ENCODE measurements around the gene GABRG3. TPM values are rescaled to one million over a fixed set of nuclear protein-coding genes. Genes with fewer than 3 reads are reported as not detected.

The GABRG3 gene
- total and polyA plus RNA-seq, 2 donors from 2014 or later: not detected

DNA sequence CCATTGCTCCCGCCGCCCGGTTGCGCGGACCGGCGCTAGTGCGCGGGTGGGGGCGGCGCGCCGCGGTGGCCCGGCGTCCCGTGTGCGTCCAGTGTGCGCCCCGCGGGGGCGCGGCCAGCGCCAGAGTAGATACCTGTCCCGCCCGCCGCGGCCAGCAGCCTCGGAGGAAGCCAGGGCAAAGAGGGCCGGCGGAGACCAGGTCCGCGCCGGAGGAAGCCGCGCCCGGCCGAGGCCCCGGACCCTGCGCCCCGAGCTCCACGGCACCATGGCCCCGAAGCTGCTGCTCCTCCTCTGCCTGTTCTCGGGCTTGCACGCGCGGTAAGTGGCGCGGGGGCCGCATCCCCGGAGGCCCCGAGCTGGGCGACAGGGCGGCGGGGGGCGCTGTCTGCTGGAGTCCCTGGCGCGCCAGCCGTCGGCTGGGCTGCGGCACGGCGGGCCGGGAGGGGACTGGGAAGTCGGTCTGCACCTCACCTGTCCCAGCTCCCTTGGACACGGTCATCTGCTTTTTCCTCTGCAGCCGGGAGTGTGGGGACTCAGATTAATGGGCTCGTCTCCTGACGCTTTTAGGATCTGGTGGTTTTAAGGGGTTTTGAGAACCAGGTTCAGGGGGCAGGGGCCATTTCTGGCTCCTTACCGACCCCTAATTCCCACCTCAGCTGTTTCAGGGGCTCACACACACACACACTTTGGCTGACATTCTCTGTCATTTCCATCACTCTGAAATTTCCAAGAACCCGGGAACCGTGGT, 464 bp downstream of the GABRG3 start:
- peaks cover 3% of the 10 kb centered on the region for H3K27me3 ChIP-seq (ENCODE audit: control insufficient read depth, insufficient read depth, low read length)
- intact Hi-C loops (cut with DNase I): no loop called here
- DNase-seq: peak in 4 of 5 donors; percentile 41 to 64 (median 56)
- no peak overlapping the region for H3K27ac ChIP-seq (ENCODE audit: low read depth in 2 of 2, low read length in 2 of 2)
- no peaks in the 10 kb centered on the region for H3K9me3 ChIP-seq (ENCODE audit: control insufficient read depth in 2 of 3, insufficient read depth in 1 of 3, low read length in 3 of 3)
- no peaks in the 10 kb centered on the region for H3K36me3 ChIP-seq (ENCODE audit: control insufficient read depth in 2 of 3, insufficient read depth in 3 of 3, low read length in 3 of 3)
- TF ChIP-seq CTCF (IDR thresholded peaks at IDR 0.05; ENCODE audit: borderline replicate concordance, extremely low read depth, insufficient read depth): no peak
- H3K9ac ChIP-seq (ENCODE audit: low read length in 3 of 3): no peak overlapping the region
- H3K4me3 ChIP-seq (ENCODE audit: low read length in 3 of 3): no peak overlapping the region
- no peaks in the 10 kb centered on the region for H3K4me1 ChIP-seq (ENCODE audit: control insufficient read depth in 2 of 3, insufficient read depth in 2 of 3, low read depth in 1 of 3, low read length in 3 of 3)
- FAIRE-seq: no peak

DNA sequence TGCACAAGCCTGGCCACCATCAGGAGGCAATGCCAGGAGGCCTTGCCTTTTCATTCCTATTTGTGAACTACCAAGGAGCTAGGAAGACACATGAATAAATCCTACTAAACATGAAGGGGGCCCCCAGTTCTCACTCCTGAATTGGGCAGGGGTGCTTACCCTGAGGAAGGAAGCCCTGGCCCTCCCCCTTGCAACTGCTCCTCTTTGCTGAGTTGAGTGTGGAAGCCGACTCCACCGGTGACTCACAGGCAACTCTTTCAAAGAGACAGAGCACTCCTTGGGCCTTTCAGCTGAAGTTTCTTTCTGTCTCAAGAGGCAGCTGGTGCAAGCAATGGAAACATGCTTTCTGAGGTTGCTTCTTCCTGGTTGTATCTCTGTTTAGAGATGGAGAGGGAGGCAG, 1.7 kb downstream of the GABRG3 start:
- Histone ChIP-seq H3K9me3 (ENCODE audit: control insufficient read depth in 2 of 3, insufficient read depth in 1 of 3, low read length in 3 of 3) (no peaks in the 10 kb centered on the region), H3K4me3 (ENCODE audit: low read length in 3 of 3) (no peak overlapping the region), H3K27ac (ENCODE audit: low read depth in 2 of 2, low read length in 2 of 2) (no peak overlapping the region), H3K4me1 (ENCODE audit: control insufficient read depth in 2 of 3, insufficient read depth in 2 of 3, low read depth in 1 of 3, low read length in 3 of 3) (no peaks in the 10 kb centered on the region), H3K36me3 (ENCODE audit: control insufficient read depth in 2 of 3, insufficient read depth in 3 of 3, low read length in 3 of 3) (no peaks in the 10 kb centered on the region), H3K27me3 (ENCODE audit: control insufficient read depth, insufficient read depth, low read length) (no peaks in the 10 kb centered on the region), H3K9ac (ENCODE audit: low read length in 3 of 3) (no peak overlapping the region)
- intact Hi-C loops (cut with DNase I): no loop called here
- DNase-seq: no peak
- no peak for FAIRE-seq
- no peak for TF ChIP-seq CTCF (IDR thresholded peaks at IDR 0.05; ENCODE audit: borderline replicate concordance, extremely low read depth, insufficient read depth)

GRCh38 chr15:26974120-26974780, 3.3 kb downstream of the GABRG3 start:
- no peak overlapping the region for H3K4me3 ChIP-seq (ENCODE audit: low read length in 3 of 3)
- no peaks in the 10 kb centered on the region for H3K36me3 ChIP-seq (ENCODE audit: control insufficient read depth in 2 of 3, insufficient read depth in 3 of 3, low read length in 3 of 3)
- peak; percentile 31 for TF ChIP-seq CTCF (IDR thresholded peaks at IDR 0.05; ENCODE audit: borderline replicate concordance, extremely low read depth, insufficient read depth)
- FAIRE-seq (no peak), DNase-seq (peak in 2 of 5 donors; percentile 47 to 59)
- no peak overlapping the region for H3K9ac ChIP-seq (ENCODE audit: low read length in 3 of 3)
- no peaks in the 10 kb centered on the region for H3K4me1 ChIP-seq (ENCODE audit: control insufficient read depth in 2 of 3, insufficient read depth in 2 of 3, low read depth in 1 of 3, low read length in 3 of 3)
- intact Hi-C loops (cut with DNase I): no loop called here
- H3K27ac ChIP-seq (ENCODE audit: low read depth in 2 of 2, low read length in 2 of 2): no peak overlapping the region
- H3K9me3 ChIP-seq (ENCODE audit: control insufficient read depth in 2 of 3, insufficient read depth in 1 of 3, low read length in 3 of 3): no peaks in the 10 kb centered on the region
- H3K27me3 ChIP-seq (ENCODE audit: control insufficient read depth, insufficient read depth, low read length): no peaks in the 10 kb centered on the region
